GM19467 (cell line): ENCODE results near the gene SLC6A1.

ENCODE experiments used
- ATAC-seq: cut with Tn5 transposase; IDR thresholded peaks from one replicate; pipeline ENCODE4 v1.9.1; 2021; ENCODE audit warnings: mild to moderate bottlenecking, moderate library complexity; ENCODE audit not compliant: unreplicated experiment

The SLC6A1 gene

GRCh38 chr3:11015369-11015768, 22.8 kb downstream of the SLC6A1 start:
- ATAC-seq: no peak

GRCh38 chr3:11016727-11017126, 24.2 kb downstream of the SLC6A1 start:
- ATAC-seq: no peak

GRCh38 chr3:11019116-11019819, 26.7 kb downstream of the SLC6A1 start:
- no peak for ATAC-seq

- no peak for ATAC-seq
These were observed 28.2 kb downstream of the SLC6A1 start for GRCh38 chr3:11020764-11021163.

GRCh38 chr3:11021611-11022011, 29.1 kb downstream of the SLC6A1 start:
- no peak for ATAC-seq

- no peak for ATAC-seq
These were observed 29.6 kb downstream of the SLC6A1 start for GRCh38 chr3:11022115-11022514.

- no peak for ATAC-seq
These were observed 31.6 kb downstream of the SLC6A1 start for GRCh38 chr3:11024181-11024580.

- ATAC-seq: no peak
These were observed 37.4 kb downstream of the SLC6A1 start for GRCh38 chr3:11029948-11030347.

- no peak for ATAC-seq
These were observed 41.3 kb downstream of the SLC6A1 start for GRCh38 chr3:11033871-11034270.

GRCh38 chr3:11034309-11034985, 41.9 kb downstream of the SLC6A1 start:
- ATAC-seq: no peak

GRCh38 chr3:11035757-11036505, 43.4 kb downstream of the SLC6A1 start:
- ATAC-seq: no peak

GRCh38 chr3:11037241-11037873, 44.8 kb downstream of the SLC6A1 start:
- ATAC-seq: no peak

- no peak for ATAC-seq
These were observed 45.4 kb downstream of the SLC6A1 start for GRCh38 chr3:11037976-11038375.

GRCh38 chr3:11045536-11045935, 53.0 kb downstream of the SLC6A1 start:
- ATAC-seq: no peak

GRCh38 chr3:11047500-11047899, 55.0 kb downstream of the SLC6A1 start:
- no peak for ATAC-seq

GRCh38 chr3:11050666-11051323, 58.2 kb downstream of the SLC6A1 start:
- ATAC-seq: no peak

- ATAC-seq: no peak
These were observed 61.5 kb downstream of the SLC6A1 start for GRCh38 chr3:11053926-11054503.

- no peak for ATAC-seq
These were observed 62.3 kb downstream of the SLC6A1 start for GRCh38 chr3:11054739-11055438.

GRCh38 chr3:11055496-11055895, 62.9 kb downstream of the SLC6A1 start:
- no peak for ATAC-seq

GRCh38 chr3:11056531-11057050, 64.0 kb downstream of the SLC6A1 start:
- no peak for ATAC-seq
